ENCODE measurements around the gene SNX25. TPM values are rescaled to one million over a fixed set of nuclear protein-coding genes. Genes with fewer than 3 reads are reported as not detected.

The SNX25 gene
- total RNA-seq, 1 donor from 2014 or later = 10.5 TPM

DNA sequence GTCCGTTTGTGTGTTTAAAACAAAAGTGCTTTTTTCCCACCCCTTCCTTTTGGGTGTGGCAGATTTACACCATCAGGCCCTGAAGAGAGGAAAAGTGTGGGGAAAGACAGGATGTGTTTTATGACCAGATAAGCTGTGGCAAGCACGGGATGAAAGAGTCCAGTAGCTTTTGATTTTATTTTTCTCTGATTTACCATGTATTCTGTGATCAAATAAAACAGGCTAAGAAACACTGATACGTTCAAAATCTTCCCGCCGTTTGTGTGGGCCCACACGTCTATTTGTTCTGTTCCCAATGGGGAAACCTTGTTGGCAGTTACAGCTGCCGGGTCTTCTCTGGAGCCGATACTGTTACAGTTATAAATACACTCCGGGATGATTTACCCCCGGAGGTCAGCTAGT lies 175.5 kb downstream of the SNX25 start:
- intact Hi-C loops (cut with DNase I) = no loop called here
- no peak for DNase-seq (ENCODE audit: low spot score)

DNA sequence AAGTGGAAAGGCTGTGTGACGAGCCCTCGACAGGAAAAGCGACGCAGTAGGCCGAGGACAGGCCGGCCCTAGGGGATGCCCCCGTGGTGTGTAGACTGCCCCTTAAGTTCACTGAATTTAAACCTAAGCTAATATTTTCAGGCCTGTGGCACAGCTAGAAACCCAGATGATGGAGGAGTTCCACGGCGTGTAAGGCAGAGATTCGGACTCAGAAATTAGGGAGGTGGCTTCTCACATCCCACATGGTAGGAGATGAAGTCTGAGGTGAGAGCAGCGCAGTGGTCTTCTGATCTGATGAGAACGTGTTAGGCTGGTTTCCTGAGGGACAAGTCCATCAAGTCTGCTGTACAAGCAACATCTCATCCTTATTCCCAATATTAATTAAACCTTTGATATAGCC lies 178.6 kb downstream of the SNX25 start:
- intact Hi-C loops (cut with DNase I) = no loop called here

DNA sequence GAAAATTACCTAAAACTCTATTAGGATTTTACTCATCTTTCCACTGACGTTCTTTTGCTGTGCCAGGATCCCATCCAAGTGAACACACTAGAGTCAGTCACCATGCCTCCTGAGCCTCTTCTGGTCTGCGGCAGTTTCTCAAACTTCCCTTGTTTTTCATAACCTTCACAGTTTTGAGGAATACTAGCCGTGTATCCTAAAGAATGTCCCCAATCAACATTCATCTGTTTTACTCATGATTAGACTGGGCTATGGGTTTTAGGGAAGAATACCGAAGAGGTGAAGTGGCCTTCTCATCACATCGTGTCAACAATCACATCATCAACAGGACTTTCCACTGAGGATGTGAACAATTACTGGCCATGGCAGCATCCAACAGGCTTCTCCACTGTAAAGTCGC lies 181.5 kb downstream of the SNX25 start:
- no peak for DNase-seq (ENCODE audit: low spot score)
- intact Hi-C loops (cut with DNase I) = loop anchor here (10.0 kb wide), 2 partner anchors 174 to 736 kb away; no protein-coding TSS in a partner anchor

More for the DNA sequence above, 178.6 kb downstream of the SNX25 start:
- no peak for DNase-seq (ENCODE audit: low spot score)

DNA sequence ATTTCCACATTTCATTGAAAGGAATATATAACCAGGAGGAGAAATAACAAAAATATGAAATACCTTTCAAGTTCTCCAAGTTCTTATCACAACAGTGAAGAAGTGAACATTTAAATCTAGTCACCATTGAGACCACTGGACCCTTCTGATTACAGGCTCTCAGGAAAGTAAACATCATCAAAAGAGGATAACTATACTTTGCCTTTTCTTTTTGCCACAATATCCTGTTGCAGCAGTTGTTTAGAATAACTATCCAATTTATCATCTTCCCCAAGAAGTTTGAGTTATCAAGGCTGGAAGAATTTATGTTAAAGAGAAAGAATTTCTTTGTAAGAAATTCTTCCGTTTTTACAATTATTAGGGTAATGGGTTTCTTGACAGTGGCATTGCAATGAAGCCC lies 182.8 kb downstream of the SNX25 start:
- no peak for DNase-seq (ENCODE audit: low spot score)
- intact Hi-C loops (cut with DNase I) = loop anchor here (10.0 kb wide), 2 partner anchors 173 to 737 kb away; no protein-coding TSS in a partner anchor

DNA sequence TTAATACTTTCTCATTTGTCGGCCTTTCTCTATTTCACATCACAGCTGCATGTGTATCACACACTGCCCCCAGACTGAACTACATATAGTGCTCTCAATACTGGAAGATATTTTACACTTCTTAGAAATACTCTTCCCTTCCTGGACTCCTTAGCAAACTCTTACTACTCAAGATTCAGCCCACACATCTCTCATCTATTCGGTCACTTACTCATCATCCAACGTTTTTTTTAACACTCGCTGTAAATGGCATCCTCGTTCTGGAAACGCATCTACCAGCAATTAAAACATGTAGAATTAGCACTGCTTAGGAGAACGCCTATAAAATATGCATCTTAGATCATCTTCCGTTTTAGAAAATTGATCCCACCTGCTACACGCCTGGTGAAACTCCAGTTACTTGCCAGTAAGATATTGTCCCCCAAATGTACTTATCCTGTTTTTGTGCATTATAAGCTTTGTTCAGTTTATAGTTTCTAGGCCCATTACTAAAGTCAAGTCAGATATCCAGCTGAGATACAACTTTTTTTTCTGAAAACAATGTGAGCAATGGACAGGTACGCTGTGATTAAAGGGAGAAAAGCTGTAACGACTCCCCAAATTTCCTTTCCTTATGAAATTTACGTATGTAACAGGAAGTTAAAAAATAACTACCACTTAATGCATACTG lies 185.3 kb downstream of the SNX25 start:
- intact Hi-C loops (cut with DNase I) = loop anchor here (5.0 to 10.0 kb wide), 3 partner anchors 170 to 740 kb away; partner anchors contain the start of gene CFAP97
- DNase-seq (ENCODE audit: low spot score) = no peak

DNA sequence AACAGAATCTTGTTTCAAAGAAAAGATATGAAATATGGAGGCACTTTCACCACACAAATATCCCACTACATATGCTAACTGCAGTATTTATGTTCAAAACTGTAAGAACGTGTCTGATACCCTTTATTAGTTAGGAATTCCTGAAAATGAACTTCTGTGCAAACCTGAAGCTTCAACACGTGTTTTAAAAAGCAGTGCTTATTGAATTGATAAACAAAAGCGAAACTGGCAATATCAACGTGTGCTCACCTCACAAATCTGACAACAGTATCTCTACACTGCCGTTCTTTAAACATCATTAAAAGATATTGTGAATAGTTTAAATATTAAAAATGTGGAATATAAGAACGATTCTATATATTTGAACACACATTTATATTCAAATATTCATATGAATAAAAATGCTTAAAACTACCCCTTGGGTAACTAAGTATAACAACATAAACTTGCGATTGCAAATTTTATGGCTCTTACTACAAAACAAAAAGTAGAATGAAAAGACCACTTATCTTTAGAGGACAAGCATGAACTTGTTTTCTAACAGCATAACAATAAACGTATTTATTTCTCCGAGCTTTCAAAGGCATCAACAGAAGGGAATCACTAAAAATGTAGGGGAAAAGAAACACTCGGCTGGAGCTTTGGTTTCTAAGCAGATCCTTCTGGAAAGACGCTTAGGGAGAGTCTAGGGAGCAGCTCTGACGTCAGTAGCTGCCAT lies 186.0 kb downstream of the SNX25 start, which contains the start of gene LRP2BP:
Gene LRP2BP, minus strand, starts transcription at position 687 of the 718 bp plus-strand sequence. CDS start 17,738 bp downstream, outside the sequence.
- intact Hi-C loops (cut with DNase I) = loop anchor here (5.0 to 10.0 kb wide), 3 partner anchors 169 to 741 kb away; partner anchors contain the start of gene CFAP97
- no peak for DNase-seq (ENCODE audit: low spot score)

DNA sequence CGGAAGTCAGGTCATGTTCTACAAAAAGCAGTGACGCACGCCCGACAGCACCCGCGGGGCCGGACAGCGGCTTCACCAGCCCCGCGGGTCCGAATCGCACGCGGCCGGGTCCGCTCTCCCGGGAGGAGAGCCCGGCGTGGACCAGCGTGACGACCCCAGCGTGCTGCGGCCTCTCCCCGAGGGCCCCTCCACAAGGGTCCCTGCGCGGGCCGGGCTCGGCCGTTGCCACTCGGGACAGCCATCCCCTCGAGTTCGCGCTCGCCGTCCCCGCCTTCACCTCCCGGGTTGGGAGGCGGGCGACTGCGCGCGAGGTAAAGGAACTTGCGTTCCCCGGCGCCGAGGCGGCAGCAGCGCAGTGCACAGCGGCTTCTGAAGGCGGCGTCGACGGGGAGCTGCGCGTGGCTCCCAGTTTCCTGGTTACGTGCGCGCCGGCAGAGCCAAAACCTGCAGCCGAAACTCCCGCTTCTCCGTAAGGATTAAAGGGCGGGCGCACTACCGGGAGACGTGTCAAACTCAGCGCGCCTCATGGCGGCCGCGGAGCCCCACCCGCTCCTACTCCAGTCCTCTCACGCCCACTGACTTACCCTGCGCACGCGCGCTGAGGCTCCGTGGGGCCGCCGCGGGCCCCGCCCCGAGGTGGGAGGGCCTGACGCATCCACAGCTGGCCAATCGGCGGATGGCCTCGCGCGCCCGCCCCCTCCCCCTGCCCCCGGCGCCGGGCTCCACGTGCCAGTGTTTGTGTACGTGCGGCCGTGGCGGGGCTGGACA lies 186.7 kb downstream of the SNX25 start:
- intact Hi-C loops (cut with DNase I) = loop anchor here (1.0 to 10.0 kb wide), 4 partner anchors 169 to 741 kb away; partner anchors contain the start of gene CFAP97
- DNase-seq (ENCODE audit: low spot score) = peak; percentile 98

DNA sequence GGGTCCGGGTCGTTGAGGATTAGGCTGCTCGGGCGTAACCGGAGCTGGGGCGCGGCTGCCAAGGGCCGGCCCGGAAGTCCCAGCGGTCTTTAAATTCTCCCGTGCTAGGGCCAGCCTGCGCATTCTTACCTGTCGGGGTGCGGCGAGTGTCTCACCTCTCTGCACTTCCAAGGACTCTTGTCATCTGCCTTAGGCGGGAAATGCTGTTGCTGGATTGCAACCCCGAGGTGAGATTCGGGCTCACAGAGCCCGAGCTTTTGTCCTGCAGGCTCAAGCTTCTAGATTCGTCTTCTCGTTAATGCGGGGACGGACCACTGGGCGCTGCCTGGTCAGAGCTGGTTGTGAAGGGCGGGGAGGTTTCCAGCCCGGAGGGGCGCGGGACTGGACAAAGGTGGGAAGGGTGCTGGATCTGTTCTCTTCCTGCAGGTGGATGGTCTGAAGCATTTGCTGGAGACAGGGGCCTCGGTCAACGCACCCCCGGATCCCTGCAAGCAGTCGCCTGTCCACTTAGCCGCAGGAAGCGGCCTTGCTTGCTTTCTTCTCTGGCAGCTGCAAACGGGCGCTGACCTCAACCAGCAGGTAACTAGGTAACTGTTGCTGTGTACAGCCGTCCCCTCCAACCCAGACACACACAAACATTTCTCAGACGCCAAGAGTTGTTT lies 187.5 kb downstream of the SNX25 start, which contains the start of gene ANKRD37:
Gene ANKRD37, plus strand, starts transcription at position 118 of the 662 bp plus-strand sequence. Its CDS starts 83 bp downstream, at position 201.
- intact Hi-C loops (cut with DNase I) = loop anchor here (1.0 to 10.0 kb wide), 4 partner anchors 168 to 742 kb away; partner anchors contain the start of gene CFAP97
- DNase-seq (ENCODE audit: low spot score) = no peak

DNA sequence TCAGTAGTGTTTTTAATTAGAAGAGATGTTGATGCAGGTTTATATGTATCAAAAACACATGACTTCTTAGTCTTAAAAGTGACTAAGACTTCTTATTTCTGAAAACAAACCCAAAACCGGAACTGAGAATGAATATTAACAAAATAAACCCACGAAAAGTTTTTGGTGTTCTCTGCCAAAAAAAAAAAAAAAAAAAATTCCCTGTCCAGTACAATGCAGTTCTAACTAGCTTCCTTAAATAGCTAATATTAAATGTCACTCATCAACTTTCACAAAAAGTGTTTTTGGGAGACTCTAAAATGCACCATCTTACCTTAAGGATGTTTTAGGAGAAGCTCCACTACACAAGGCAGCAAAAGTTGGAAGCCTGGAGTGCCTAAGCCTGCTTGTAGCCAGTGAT lies 189.2 kb downstream of the SNX25 start:
- intact Hi-C loops (cut with DNase I) = loop anchor here (5.0 to 10.0 kb wide), 3 partner anchors 166 to 744 kb away; partner anchors contain the start of gene CFAP97
- no peak for DNase-seq (ENCODE audit: low spot score)

DNA sequence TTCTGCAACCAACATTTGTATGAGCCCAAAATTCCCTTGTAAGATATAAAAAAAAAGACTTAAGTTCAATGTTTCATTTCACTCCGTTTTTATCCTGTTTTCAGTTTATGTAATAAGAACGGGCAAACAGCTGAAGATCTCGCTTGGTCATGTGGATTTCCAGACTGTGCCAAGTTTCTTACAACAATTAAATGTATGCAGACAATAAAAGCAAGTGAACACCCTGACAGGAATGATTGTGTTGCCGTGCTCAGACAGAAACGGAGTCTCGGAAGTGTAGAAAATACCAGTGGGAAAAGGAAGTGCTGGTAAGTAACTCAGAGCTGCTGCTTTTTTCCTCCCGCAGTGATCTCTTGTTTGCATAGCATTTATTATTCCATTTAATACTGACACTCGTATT lies 190.1 kb downstream of the SNX25 start:
- no peak for DNase-seq (ENCODE audit: low spot score)
- intact Hi-C loops (cut with DNase I) = loop anchor here (5.0 to 10.0 kb wide), 3 partner anchors 165 to 745 kb away; partner anchors contain the start of gene CFAP97

DNA sequence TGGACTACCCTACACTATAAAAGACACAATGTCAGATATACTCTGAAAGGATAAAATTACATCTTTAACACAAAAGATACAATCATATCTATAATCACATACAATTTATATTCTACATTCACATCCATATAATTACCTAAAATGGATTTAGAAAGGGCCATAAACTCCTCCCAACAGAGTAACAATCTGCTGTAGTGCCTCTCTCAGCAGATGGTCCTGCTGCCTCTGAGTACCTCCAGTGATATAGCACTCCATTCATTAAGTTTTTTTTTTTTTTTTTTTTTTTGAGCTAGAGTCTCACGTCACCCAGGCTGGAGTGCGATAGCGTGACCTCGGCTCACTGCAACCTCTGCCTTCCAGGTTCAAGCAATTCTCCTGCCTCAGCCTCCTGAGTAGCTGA lies 194.6 kb downstream of the SNX25 start:
- intact Hi-C loops (cut with DNase I) = no loop called here

DNA sequence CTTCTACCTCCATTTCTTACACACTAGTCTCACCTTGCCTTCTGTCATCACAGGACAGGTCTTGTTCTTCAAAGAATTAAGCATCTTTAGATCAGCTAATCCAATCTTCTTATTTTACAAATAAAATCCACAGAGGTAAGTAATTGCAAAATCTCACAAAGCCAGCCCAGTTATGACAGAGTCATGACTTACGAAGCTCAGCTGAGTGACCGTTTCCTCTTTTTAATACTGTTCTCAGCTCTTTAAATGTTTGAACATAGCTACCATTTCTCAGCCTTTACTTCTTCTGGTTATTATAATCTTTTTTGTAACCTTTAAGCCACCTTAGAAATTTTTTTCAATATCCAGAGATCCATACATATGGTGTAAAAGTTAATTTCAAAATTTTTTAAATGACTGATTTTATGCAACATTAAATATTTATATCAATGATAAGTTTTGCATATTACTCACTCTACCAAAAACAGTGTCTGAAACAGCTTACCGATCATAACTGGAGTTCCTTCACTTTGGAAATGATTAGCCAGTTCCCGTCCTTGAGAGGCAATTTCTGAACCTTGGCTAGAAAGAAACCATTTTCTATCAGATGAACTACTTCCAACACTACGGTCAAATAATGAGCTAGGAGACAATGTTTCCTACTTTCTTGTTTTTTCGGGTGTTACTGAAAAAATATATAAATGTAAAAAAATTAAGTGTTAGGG lies 196.1 kb downstream of the SNX25 start:
- DNase-seq (ENCODE audit: low spot score) = no peak
- intact Hi-C loops (cut with DNase I) = no loop called here

More for the DNA sequence above, 194.6 kb downstream of the SNX25 start:
- DNase-seq (ENCODE audit: low spot score) = no peak

DNA sequence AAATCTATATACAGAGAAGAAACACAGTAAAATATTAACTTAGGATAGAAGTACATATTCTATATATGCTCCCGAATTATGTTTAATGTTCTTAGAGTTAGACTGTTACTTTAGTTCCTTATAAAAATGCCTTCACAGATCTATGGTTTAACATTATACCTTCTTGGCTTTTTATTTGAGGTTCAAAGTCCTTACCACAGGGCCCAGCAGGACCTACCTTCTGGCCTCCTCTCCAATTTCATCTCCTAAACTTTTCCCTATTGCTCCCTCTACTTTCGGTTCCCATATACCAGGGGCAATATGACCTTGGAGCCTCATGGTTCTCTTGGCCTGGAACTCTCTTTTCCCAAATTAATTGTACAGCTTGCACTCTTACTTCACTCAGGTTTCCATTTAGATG lies 199.0 kb downstream of the SNX25 start:
- intact Hi-C loops (cut with DNase I) = no loop called here

DNA sequence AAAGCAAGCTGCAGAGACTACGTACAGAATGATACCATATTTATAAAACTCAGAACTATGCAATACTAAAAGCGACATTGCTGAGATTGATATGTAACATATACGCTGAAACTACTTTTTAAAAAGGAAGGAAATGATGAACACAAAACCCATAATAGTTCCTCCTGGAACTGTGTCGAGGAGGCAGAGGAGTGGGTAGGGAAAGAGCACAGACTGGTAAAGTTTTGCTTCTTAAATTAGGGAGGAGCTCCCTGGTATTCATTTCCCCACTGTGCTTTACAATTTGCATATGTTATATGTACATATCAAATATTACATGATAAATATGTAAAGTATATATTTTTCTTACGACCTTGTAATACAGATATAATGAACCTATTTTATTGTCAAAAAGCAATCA lies 202.5 kb downstream of the SNX25 start:
- intact Hi-C loops (cut with DNase I) = no loop called here
- no peak for DNase-seq (ENCODE audit: low spot score)

More for the DNA sequence above, 199.0 kb downstream of the SNX25 start:
- no peak for DNase-seq (ENCODE audit: low spot score)

DNA sequence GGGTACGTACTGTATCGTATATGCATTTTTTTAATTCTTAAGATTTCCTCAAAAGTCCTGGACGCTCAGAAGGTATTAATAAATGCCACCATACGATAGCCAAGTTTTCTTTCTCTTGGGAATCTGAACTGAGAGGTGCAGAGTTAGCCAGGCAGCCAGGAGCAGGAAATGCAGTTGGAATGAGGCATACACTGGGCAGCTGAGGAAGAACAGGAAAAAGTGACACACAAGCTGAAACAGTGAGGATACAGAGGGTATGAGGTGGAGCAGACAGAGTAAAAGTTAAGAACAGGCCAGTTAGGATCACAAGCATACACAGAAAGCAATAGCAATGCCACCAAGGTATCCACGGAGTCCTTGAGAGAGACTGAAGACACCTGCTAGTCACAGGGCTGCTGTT lies 203.0 kb downstream of the SNX25 start:
- intact Hi-C loops (cut with DNase I) = no loop called here
- DNase-seq (ENCODE audit: low spot score) = no peak

Measured in cardiac septum (tissue), 1 donor.